PC-3 (cell line): ENCODE data around the gene POLRMT.

Experiments used
- CTCF ChIP-seq: fragments of 300-600 bp; sonication (generic); conservative IDR thresholded peaks from 2 replicates; pipeline ENCODE4 v1.5.1; 2017; ENCODE audit warnings: antibody characterized with exemption, low read depth, mild to moderate bottlenecking, low read length
- EZH2 ChIP-seq: fragments of 300-600 bp; sonication (generic); IDR thresholded peaks from one replicate; pipeline ENCODE4 v1.6.1; 2017; ENCODE audit warnings: antibody characterized with exemption, mild to moderate bottlenecking, low read length; ENCODE audit not compliant: unreplicated experiment

- TF ChIP-seq CTCF (peak; percentile 64), EZH2 (no peak)
These were observed 45.1 kb downstream of the POLRMT start for GRCh38 chr19:588093-588740.
